ENCODE results near the gene TEAD1. TPM values are rescaled to one million over a fixed set of nuclear protein-coding genes. Genes with fewer than 3 reads are reported as not detected.

TEAD1 gene
- total RNA-seq, 4 donors from 2014 or later, result 46.1 to 175 (median 126) TPM

DNA sequence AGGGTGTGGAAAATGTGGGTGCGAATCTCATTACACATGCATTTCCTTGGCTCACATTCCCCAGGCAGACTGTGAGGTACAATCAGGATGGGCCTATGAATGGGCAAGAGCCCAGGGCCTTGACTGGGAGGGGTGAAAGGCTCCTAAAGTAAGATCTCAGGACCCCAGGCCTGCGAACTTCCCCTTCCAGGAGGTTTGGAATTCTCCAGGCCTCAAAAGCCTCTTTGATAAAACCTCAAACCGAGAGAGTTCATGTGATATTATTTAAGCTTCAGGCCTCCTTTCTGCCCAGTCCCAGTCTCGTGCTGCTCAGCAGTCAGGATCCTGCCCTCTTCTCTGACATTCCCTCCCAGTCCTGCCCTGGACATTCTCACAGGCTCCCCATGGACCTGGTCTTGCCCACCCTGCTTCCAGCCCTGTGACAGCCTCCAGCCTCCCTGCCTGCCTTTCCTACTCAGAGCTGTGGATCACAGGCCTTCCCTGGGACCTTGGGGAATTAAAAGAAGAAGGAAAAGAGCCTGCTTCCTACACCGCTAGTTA lies 37.3 kb upstream of the TEAD1 start:
- intact Hi-C loops (cut with DNase I; ENCODE audit: low total_unique reads), result no loop called here
- no peaks in the 10 kb centered on the region for H3K4me1 ChIP-seq
- no peak for ATAC-seq
- no peaks in the 10 kb centered on the region for H3K9me3 ChIP-seq
- no peak for TF ChIP-seq POLR2A (IDR thresholded peaks at IDR 0.05)
- TF ChIP-seq, protein P1, sequence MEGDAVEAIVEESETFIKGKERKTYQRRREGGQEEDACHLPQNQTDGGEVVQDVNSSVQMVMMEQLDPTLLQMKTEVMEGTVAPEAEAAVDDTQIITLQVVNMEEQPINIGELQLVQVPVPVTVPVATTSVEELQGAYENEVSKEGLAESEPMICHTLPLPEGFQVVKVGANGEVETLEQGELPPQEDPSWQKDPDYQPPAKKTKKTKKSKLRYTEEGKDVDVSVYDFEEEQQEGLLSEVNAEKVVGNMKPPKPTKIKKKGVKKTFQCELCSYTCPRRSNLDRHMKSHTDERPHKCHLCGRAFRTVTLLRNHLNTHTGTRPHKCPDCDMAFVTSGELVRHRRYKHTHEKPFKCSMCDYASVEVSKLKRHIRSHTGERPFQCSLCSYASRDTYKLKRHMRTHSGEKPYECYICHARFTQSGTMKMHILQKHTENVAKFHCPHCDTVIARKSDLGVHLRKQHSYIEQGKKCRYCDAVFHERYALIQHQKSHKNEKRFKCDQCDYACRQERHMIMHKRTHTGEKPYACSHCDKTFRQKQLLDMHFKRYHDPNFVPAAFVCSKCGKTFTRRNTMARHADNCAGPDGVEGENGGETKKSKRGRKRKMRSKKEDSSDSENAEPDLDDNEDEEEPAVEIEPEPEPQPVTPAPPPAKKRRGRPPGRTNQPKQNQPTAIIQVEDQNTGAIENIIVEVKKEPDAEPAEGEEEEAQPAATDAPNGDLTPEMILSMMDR (IDR thresholded peaks at IDR 0.05 in 4 of 5, conservative IDR thresholded peaks at IDR 0.05 in 1 of 5), result no peak
- H3K36me3 ChIP-seq, result no peaks in the 10 kb centered on the region
- no peaks in the 10 kb centered on the region for H3K27me3 ChIP-seq
- H3K4me3 ChIP-seq, result no peak overlapping the region
- in situ Hi-C loops (cut with MboI; ENCODE audit: low sequenced_read_pairs in 4 of 4), result loop anchor here in 1 of 4 donors (25.0 kb wide), 1 partner anchor 525 kb away; no protein-coding TSS in a partner anchor
- DNase-seq, result no peak
- no peak overlapping the region for H3K27ac ChIP-seq

DNA sequence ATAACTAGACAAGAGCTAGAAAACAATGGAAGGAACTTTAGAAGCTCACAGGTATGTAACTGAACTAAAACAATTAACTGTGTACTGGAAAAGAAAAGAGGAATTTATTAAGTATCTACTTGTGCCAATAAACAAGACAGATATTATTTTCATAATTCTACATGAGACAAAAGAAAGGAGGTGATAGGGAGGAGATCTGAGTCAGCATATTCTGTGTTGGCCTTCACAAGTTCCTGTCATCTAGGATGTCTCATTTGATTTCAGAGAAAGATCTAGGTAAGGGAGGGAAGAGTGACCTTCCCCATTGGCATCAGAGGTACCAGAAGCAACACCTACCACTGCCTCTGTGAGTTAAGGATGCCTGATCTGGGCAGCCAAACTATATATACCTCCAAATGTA lies 34.8 kb upstream of the TEAD1 start:
- Histone ChIP-seq H3K4me1 (no peaks in the 10 kb centered on the region), H3K36me3 (no peaks in the 10 kb centered on the region), H3K27me3 (no peaks in the 10 kb centered on the region), H3K9me3 (no peaks in the 10 kb centered on the region), H3K4me3 (no peak overlapping the region), H3K27ac (no peak overlapping the region)
- ATAC-seq (no peak), DNase-seq (no peak)
- in situ Hi-C loops (cut with MboI; ENCODE audit: low sequenced_read_pairs in 4 of 4), result loop anchor here in 1 of 4 donors (25.0 kb wide), 1 partner anchor 523 kb away; no protein-coding TSS in a partner anchor
- TF ChIP-seq POLR2A (IDR thresholded peaks at IDR 0.05), result no peak
- TF ChIP-seq, protein P1 (IDR thresholded peaks at IDR 0.05 in 4 of 5, conservative IDR thresholded peaks at IDR 0.05 in 1 of 5), result no peak
- intact Hi-C loops (cut with DNase I; ENCODE audit: low total_unique reads), result no loop called here

DNA sequence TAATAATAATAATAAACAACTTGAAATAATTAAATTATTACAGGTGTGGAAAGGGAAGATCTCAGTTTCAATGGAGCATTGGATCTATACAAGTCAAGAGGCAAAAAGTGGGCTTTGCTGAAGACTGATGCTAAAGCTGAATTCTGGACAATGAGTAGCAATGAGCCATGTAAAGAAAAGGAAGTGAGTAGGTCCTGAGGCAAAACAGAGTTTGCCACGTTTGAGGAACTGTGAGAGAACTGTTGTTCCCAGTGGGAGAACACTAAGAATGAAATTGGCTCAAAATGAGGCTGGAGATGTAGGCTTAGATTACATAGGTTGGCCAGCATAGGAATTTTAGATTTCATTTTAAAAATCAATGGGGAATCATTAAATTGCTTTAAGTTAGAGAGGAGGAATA lies 33.9 kb upstream of the TEAD1 start:
- no peak for DNase-seq
- in situ Hi-C loops (cut with MboI; ENCODE audit: low sequenced_read_pairs in 4 of 4), result loop anchor here in 1 of 4 donors (25.0 kb wide), 1 partner anchor 522 kb away; no protein-coding TSS in a partner anchor
- no peak for ATAC-seq
- Histone ChIP-seq H3K27me3 (no peaks in the 10 kb centered on the region), H3K4me3 (no peak overlapping the region), H3K27ac (no peak overlapping the region), H3K36me3 (no peaks in the 10 kb centered on the region), H3K9me3 (no peaks in the 10 kb centered on the region), H3K4me1 (no peaks in the 10 kb centered on the region)
- intact Hi-C loops (cut with DNase I; ENCODE audit: low total_unique reads), result no loop called here
- TF ChIP-seq, protein P1 (IDR thresholded peaks at IDR 0.05 in 4 of 5, conservative IDR thresholded peaks at IDR 0.05 in 1 of 5), result no peak
- TF ChIP-seq POLR2A (IDR thresholded peaks at IDR 0.05), result no peak

DNA sequence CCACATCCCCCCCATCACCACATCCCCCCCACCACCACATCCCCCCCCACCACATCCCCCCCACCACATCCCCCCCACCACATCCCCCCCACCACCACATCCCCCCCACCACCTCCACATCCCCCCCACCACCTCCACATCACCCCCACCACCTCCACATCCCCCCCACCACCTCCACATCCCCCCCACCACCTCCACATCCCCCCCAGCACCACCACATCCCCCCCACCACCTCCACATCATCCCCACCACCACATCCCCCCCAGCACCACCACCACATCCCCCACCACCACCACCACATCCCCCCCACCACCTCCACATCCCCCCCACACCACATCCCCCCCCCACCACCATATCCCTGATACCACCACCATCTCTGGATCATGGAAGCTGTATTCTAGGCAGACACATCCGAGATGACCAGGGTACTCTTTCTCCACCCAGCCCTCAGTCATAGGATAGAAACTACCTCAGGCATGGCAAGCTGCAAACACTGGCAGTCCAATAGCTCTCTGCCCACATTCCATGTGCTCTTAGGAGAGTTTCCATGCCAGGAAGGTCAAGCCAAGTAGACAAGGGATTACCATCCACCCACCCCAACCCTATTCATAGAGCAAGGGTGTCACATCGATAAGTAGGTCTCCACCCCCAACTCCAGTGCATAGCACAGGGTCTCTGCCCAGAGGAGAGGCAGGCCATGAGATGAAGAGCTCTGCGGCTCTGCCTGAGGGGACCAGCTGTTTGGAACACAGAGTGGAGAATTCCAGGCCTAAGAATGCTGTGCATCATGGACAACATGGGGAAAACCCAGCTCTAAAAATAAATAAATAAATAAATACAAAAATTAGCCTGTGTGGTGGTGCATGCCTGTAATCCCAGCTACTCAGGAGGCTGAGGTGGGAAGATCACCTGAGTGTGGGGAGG lies 33.0 kb upstream of the TEAD1 start:
- H3K4me3 ChIP-seq, result no peak overlapping the region
- TF ChIP-seq, protein P1 (IDR thresholded peaks at IDR 0.05 in 4 of 5, conservative IDR thresholded peaks at IDR 0.05 in 1 of 5), result no peak
- no peak for TF ChIP-seq POLR2A (IDR thresholded peaks at IDR 0.05)
- H3K9me3 ChIP-seq, result no peaks in the 10 kb centered on the region
- H3K36me3 ChIP-seq, result no peaks in the 10 kb centered on the region
- H3K27me3 ChIP-seq, result no peaks in the 10 kb centered on the region
- no peak overlapping the region for H3K27ac ChIP-seq
- intact Hi-C loops (cut with DNase I; ENCODE audit: low total_unique reads) (no loop called here), in situ Hi-C loops (cut with MboI; ENCODE audit: low sequenced_read_pairs in 4 of 4) (loop anchor here in 1 of 4 donors (25.0 kb wide), 1 partner anchor 521 kb away; no protein-coding TSS in a partner anchor)
- no peaks in the 10 kb centered on the region for H3K4me1 ChIP-seq
- DNase-seq, result no peak
- no peak for ATAC-seq

All from gastrocnemius medialis (tissue), 4 donors.